NCI-H345 treated with DMSO at 0.1 percent for 48 hours (cell line): ENCODE data around the gene SUOX.
"Not testable (repeated sequence)": the region's sequence is repeated elsewhere in the genome, so short reads cannot be mapped to it uniquely, and the experiment has no call there.

Source experiments
- DNase-seq: peaks from one replicate; lab custom pipeline; 2025; ENCODE audit not compliant: unreplicated experiment; lab: John Stamatoyannopoulos, UW

Gene SUOX

DNA sequence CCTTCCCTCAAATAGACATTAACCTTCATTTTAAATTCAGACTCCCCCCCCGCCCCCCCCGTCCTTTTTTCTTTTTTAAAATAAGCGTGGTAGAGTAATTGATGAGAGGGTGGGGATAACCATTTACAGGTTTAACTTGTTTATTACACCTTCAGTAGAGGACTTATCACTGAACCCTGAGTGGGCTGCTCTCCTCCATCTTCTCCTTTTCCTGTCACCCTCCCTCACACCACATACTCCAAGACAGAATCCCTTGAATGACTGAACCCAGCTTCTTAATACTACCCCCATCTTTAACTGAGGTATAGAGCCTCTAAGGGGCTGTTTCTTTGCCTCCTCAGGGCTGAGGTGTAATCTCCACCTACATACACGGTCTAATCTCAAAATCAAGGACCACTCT lies 20.1 kb downstream of the SUOX start:
- DNase-seq = no peak

GRCh38 chr12:56018356-56018755 lies 21.3 kb downstream of the SUOX start:
- no peak for DNase-seq

DNA sequence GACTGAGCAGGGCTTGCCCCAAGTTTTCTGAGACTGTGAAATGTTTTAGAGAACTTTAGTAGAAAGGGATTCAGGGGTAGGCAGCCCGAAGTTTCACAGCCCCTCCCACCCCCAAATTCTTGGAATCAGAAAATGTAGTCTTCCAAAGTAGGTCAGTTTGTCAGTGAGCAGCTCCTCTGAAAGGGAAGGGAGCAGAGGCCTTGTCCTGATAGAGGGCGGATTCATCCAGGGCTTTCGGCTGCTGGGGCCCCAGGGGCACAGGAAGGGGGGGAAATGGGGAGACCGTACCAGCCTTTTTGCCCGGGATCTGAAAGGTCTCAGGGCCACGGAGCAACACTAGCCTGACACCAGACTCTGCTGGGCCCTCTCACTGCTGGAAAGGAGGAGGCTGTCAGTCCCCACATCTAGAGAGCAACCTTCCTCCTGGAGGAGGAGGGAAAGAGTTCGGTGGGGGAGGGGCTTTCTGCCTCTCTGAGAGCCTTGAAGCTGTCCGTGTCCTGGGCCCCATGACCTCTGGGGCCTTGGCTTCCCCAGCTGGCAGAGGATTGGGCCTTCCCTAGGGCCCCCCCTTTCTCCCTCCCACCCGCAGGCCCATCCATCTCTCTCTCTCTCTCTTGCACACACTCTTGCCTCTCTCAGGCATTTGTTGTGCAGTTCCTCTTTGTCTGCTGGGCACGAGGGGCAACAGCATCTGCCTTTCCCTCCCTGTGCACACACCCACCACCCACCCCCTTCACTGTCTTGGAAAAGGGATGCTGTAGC lies 23.5 kb downstream of the SUOX start, which contains the start of gene IKZF4:
TSS of gene IKZF4 (plus strand) at position 621 of the 762 bp plus-strand sequence. CDS start 451 bp downstream, outside the sequence.
- no peak for DNase-seq

DNA sequence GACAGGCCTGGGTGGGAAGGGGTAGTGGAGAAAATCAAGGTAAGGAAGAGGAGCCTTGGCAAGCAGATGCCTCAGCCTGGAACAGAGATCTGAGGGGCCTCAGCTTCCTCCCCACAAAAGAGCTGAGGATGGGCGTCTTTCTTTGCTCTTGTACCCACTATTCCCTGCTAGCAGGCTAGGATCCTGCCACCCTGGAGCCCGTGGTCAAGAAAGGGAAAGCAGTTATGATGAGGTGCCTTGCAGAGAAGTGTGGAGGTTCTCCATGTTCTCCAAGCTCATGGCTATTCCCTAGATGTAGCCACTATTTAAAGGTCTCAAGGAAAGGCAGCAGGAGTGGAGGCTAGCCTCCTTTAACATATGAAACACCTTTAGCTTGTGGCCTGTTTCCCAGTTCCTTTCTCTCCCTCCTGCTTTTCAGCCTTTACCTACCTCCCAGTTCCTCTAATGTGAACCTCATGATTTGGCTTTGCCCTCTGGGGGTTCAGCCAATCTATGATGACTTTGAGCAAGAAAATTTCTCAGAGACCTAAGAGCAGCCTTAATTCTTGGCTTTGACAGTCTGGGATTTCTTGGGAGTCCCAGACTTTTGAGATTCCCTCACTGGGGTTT lies 24.9 kb downstream of the SUOX start:
- no peak for DNase-seq

DNA sequence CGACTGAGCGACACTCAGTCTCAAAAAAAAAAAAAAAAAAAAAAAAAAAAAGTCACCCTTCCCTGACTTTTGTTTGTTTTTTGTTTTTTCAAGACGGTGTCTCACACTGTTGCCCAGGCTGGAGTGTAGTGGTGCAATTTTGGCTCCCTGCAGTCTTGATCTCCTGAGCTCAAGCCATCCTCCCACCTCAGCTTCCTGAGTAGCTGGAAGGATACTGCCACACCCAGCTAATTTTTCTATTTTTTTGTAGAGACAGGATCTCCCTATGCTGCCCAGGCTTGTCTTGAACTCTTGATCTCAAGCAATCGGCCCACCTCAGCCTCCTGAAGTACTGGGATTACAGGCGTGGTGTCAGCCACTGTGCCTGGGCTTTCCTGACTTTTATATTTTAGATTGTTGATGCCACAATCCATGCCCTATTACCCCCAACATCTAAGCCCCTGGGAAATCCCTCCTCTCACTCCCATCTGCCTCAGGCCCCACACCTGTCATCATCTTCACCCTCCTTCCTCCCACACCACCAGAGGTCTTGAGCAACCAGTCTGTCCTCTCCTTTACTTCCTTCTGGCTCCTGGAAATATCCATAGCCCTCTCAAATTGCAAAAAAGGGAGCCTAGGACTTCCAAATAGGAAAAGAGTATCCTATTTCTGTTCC lies 31.6 kb downstream of the SUOX start:
- DNase-seq = no peak

DNA sequence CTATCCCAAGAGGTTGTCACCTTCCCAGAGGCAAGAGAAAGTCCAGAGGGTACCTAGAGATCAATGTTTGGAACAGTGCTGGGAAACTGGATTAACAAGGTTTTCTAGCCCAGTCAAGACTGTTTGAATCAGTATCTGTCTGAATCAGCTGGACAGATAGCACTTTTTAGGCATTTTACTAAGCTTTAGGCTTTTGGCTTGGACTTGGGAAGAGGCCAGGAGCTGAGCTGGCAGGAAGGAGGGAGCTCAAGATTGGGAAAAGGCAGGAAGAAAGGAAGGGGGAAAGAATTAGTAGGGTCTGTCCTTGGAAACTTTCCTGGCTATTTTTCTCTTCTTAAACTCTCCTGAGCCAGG lies 32.1 kb downstream of the SUOX start:
- DNase-seq = no peak

DNA sequence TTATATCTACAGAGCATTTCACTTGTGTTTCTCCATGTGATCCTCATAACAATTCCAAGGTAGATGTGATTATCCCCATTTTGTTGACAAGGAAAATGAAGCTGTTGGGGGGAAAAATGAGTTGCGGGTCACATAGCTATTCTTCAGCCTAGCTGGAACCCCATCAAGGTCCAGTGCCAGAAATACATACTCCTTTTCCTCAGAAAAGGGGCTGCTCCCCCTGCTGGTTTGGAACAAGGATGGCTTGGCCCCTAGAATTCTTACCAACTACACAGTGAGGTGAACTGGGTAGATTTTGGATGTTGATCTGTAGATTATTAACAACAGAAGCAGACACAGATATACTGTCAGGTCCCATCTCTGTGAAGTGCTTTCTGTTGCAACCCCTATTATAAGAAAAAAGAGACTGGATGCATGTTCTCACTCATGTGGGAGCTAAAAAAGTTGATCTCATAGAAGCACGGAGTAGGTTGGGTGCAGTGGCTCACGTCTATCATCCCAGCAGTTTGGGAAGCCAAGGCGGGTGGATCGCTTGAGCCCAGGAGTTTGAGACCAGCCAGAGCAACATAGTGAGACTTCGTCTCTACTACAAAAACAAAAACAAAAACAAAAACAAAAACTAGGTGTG lies 32.7 kb downstream of the SUOX start:
- DNase-seq = peak; percentile 6

GRCh38 chr12:56031987-56032386 lies 34.9 kb downstream of the SUOX start:
- DNase-seq = no peak

GRCh38 chr12:56034586-56035332 lies 37.7 kb downstream of the SUOX start:
- DNase-seq = no peak

DNA sequence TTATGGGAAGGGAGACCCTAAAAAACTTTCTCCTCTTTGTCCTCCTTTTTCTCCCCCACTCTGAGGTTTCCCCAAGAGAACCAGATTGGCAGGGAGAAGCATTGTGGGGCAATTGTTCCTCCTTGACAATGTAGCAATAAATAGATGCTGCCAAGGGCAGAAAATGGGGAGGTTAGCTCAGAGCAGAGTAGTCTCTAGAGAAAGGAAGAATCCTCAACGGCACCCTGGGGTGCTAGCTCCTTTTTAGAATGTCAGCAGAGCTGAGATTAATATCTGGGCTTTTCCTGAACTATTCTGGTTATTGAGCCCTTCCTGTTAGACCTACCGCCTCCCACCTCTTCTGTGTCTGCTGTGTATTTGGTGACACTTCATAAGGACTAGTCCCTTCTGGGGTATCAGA lies 40.1 kb downstream of the SUOX start:
- no peak for DNase-seq

- no peak for DNase-seq
Observed at GRCh38 chr12:56038022-56038655, 41.1 kb downstream of the SUOX start.

- no peak for DNase-seq
Observed at GRCh38 chr12:56040151-56040550, 43.1 kb downstream of the SUOX start.

DNA sequence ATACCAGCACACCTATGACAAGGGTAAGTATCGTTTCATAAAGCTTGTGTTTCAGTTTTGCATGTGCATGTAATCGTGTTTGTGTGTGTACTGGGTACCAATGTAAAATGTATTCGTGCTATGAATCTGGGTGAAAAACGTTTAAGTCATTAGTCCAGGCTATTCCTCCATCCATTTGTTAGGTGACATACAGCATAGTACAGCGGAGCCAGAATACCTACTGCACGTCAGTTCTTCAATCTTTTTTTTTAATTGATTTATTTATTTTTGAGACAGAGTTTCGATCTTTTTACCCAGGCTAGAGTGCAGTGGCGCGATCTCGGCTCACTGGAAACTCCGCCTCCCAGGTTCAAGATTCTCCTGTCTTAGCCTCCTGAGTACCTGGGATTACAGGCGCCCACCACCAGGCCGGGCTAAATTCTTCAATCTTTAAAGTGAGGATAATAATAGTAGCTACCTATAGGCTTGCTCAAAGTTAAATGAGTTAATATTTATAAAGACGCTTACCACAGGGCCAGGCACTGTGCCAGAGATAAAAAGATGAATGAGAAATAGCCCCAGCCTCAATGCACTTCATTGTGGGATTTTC lies 44.0 kb downstream of the SUOX start:
- no peak for DNase-seq

GRCh38 chr12:56041552-56042429 lies 44.7 kb downstream of the SUOX start, which contains the start of gene RPS26:
Gene RPS26, plus strand, starts transcription at chr12:56041918. Its CDS starts 249 bp downstream, at chr12:56042167.
- peak; percentile 99 for DNase-seq

- not testable (repeated sequence) for DNase-seq
Observed at GRCh38 chr12:56042430-56042813, 45.3 kb downstream of the SUOX start.

DNA sequence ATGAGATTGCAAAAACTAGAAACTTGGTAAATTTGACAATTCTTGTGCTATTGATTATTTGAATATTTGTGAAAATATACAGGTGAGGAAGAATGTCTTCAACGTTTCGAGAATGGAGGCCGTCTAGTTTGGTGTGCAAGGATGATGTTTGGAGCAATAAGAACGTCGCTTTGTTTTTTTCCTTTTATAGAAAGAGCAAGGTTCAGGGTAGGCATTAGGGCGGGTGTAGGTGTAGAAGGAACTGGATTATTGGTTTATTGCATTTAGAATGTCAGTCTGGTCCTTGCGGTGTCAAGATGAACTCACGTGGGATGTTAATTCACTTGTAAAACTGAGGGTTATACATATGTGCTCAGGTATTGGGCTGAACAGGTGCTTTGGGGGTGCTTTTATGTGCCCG lies 45.8 kb downstream of the SUOX start:
- DNase-seq = no peak

- DNase-seq = no peak
Observed at GRCh38 chr12:56046027-56046780, 49.1 kb downstream of the SUOX start.

GRCh38 chr12:56053407-56053893 lies 56.4 kb downstream of the SUOX start:
- DNase-seq = no peak
